Ishikawa (cell line): ENCODE data around the gene FAM81A.

Experiments used
- CEBPB ChIP-seq: IDR thresholded peaks from 2 replicates; pipeline ENCODE4 v1.6.1; 2012
- CREB1 ChIP-seq: IDR thresholded peaks from 2 replicates; pipeline ENCODE4 v1.6.1; 2012; ENCODE audit warnings: low read depth
- EP300 ChIP-seq: IDR thresholded peaks from 2 replicates; pipeline ENCODE4 v1.6.1; 2012; ENCODE audit warnings: borderline replicate concordance
- FOXM1 ChIP-seq: IDR thresholded peaks from 2 replicates; pipeline ENCODE4 v1.6.1; 2012; ENCODE audit warnings: low read depth, borderline replicate concordance
- MAX ChIP-seq: IDR thresholded peaks from 2 replicates; pipeline ENCODE4 v1.6.1; 2012
- NFIC ChIP-seq: IDR thresholded peaks from 2 replicates; pipeline ENCODE4 v1.6.1; 2012
- REST ChIP-seq: IDR thresholded peaks from 2 replicates; pipeline ENCODE4 v1.6.1; 2012; ENCODE audit warnings: low read depth, mild to moderate bottlenecking
- TAF1 ChIP-seq: IDR thresholded peaks from 2 replicates; pipeline ENCODE4 v1.6.1; 2012; ENCODE audit warnings: low read depth, mild to moderate bottlenecking
- TEAD4 ChIP-seq: IDR thresholded peaks from 2 replicates; pipeline ENCODE4 v1.6.1; 2012
- YY1 ChIP-seq: IDR thresholded peaks from 2 replicates; pipeline ENCODE4 v1.6.1; 2012; ENCODE audit warnings: low read depth

GRCh38 chr15:59491062-59491461 lies 53.1 kb downstream of the FAM81A start:
- TF ChIP-seq MAX (no peak), EP300 (no peak), TAF1 (no peak), CEBPB (no peak), YY1 (no peak), REST (no peak), NFIC (no peak), FOXM1 (no peak), CREB1 (no peak), TEAD4 (no peak)
